Mesenchymal stem cell (in vitro differentiated cells and primary cell): ENCODE data around the gene LURAP1L.

Experiments used
- DNase-seq: peaks from one replicate; pipeline ENCODE4 v3.0.0-alpha.2; 2013
- H2AFZ ChIP-seq: one replicate; pipeline ENCODE4 v1.6.1; 2013; ENCODE audit warnings: low read depth, mild to moderate bottlenecking, control low read depth, inconsistent platforms, low read length, moderate library complexity
- H2AK5ac ChIP-seq: 2 replicates; pipeline ENCODE4 v1.6.1; 2013; ENCODE audit warnings: low read length, moderate library complexity, mild to moderate bottlenecking, inconsistent platforms; ENCODE audit not compliant: severe bottlenecking
- H2BK120ac ChIP-seq: one replicate; pipeline ENCODE4 v1.6.1; 2013; ENCODE audit warnings: low read depth, mild to moderate bottlenecking, inconsistent platforms, low read length, moderate library complexity
- H2BK12ac ChIP-seq, 2 experiments: one replicate each; pipeline ENCODE4 v1.6.1; 2013; ENCODE audit warnings: inconsistent platforms in 2 of 2, low read length in 2 of 2, mild to moderate bottlenecking in 2 of 2, moderate library complexity in 2 of 2, control low read depth in 1 of 2
- H2BK15ac ChIP-seq: one replicate; pipeline ENCODE4 v1.6.1; 2013; ENCODE audit warnings: mild to moderate bottlenecking, low read depth, inconsistent platforms; ENCODE audit not compliant: poor library complexity, severe bottlenecking
- H2BK5ac ChIP-seq: 2 replicates; pipeline ENCODE4 v1.6.1; 2013; ENCODE audit warnings: low read depth, mild to moderate bottlenecking, low read length, control low read depth, inconsistent platforms; ENCODE audit not compliant: poor library complexity, severe bottlenecking
- H3K14ac ChIP-seq, 2 experiments: one replicate each; pipeline ENCODE4 v1.6.1; 2013; ENCODE audit warnings: inconsistent platforms in 2 of 2, low read length in 2 of 2, control low read depth in 1 of 2, mild to moderate bottlenecking in 1 of 2, moderate library complexity in 1 of 2
- H3K18ac ChIP-seq, 2 experiments: one replicate each; pipeline ENCODE4 v1.6.1; 2013; ENCODE audit warnings: inconsistent platforms in 2 of 2, low read length in 2 of 2, control low read depth in 1 of 2, low read depth in 1 of 2, mild to moderate bottlenecking in 1 of 2
- H3K23ac ChIP-seq, 2 experiments: one replicate each; pipeline ENCODE4 v1.6.1; 2013; ENCODE audit warnings: inconsistent platforms in 2 of 2, low read length in 2 of 2, mild to moderate bottlenecking in 2 of 2, moderate library complexity in 2 of 2, control low read depth in 1 of 2
- H3K27ac ChIP-seq: 2 replicates; pipeline ENCODE4 v1.5.1; 2013; ENCODE audit warnings: mild to moderate bottlenecking, moderate library complexity, low read length, control low read depth, inconsistent platforms; ENCODE audit not compliant: poor library complexity, severe bottlenecking
- H3K27me3 ChIP-seq, 2 experiments: 2 replicates each; pipeline versions ENCODE4 v1.6.1 to v1.7.0; 2013; ENCODE audit warnings: low read length in 2 of 2, mild to moderate bottlenecking in 2 of 2, moderate library complexity in 2 of 2, control low read depth in 1 of 2, inconsistent platforms in 1 of 2; ENCODE audit not compliant: control insufficient read depth in 1 of 2, insufficient read depth in 1 of 2
- H3K36me3 ChIP-seq, 2 experiments: 2 replicates each; pipeline versions ENCODE4 v1.6.1 to v1.7.0; 2013; ENCODE audit warnings: low read length in 2 of 2, control low read depth in 1 of 2, inconsistent platforms in 1 of 2, low read depth in 1 of 2, mild to moderate bottlenecking in 1 of 2; ENCODE audit not compliant: insufficient read depth in 2 of 2, control insufficient read depth in 1 of 2
- H3K4ac ChIP-seq, 2 experiments: one replicate each; pipeline ENCODE4 v1.6.1; 2013; ENCODE audit warnings: inconsistent platforms in 2 of 2, low read length in 2 of 2, mild to moderate bottlenecking in 2 of 2, moderate library complexity in 2 of 2, control low read depth in 1 of 2, low read depth in 1 of 2
- H3K4me1 ChIP-seq: 2 replicates; pipeline ENCODE4 v1.6.1; 2013; ENCODE audit warnings: low read depth, low read length, control low read depth; ENCODE audit not compliant: control insufficient read depth, insufficient read depth
- H3K4me2 ChIP-seq: 2 replicates; pipeline ENCODE4 v1.6.1; 2013; ENCODE audit warnings: low read length, mild to moderate bottlenecking, inconsistent platforms; ENCODE audit not compliant: poor library complexity, severe bottlenecking
- H3K4me3 ChIP-seq, 2 experiments: 2 replicates each; pipeline versions ENCODE4 v1.5.1 to v1.7.0; 2013; ENCODE audit warnings: low read length in 2 of 2, mild to moderate bottlenecking in 2 of 2, control low read depth in 1 of 2, low read depth in 1 of 2; ENCODE audit not compliant: insufficient read depth in 1 of 2
- H3K79me1 ChIP-seq: replicated peaks from 2 replicates; pipeline ENCODE4 v1.6.1; 2013; ENCODE audit warnings: mild to moderate bottlenecking, control low read depth, low read length, inconsistent platforms; ENCODE audit not compliant: poor library complexity, severe bottlenecking
- H3K9ac ChIP-seq: 2 replicates; pipeline ENCODE4 v1.7.0; 2013; ENCODE audit warnings: mild to moderate bottlenecking, low read length, moderate library complexity
- H3K9me3 ChIP-seq: 2 replicates; pipeline ENCODE4 v1.7.0; 2013; ENCODE audit warnings: mild to moderate bottlenecking, low read length; ENCODE audit not compliant: control insufficient read depth
- H4K8ac ChIP-seq: one replicate; pipeline ENCODE4 v1.6.1; 2013; ENCODE audit warnings: inconsistent platforms, mild to moderate bottlenecking, low read length, moderate library complexity
- H4K91ac ChIP-seq: one replicate; pipeline ENCODE4 v1.6.1; 2013; ENCODE audit warnings: mild to moderate bottlenecking, low read length, inconsistent platforms
- WGBS: methylation state at CpG from one replicate; pipeline ENCODE4 v1.1.7; 2013; ENCODE audit warnings: mixed read lengths; 5-methylcytosine and 5-hydroxymethylcytosine counted together

Gene LURAP1L

DNA sequence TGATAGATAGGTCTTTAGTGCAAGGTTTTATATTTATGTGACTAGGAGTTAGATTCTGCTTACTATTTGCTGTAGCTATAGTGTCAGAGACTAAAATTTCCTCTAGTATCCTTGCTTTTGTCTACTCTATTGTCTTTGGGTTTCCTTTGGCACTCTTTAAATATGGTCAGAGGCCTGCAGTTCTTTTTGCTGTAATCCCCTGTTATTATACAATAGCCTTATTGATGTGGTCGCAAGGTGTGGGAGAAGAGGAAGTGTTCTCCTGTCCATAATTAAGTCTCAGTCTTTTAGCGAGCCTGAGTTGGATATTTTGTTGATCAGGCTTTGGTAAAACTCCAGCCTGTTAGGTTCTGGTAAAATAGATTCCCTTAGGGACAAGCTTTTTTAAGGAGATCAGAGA, 34.9 kb downstream of the LURAP1L start:
- no peak overlapping the region for H3K18ac ChIP-seq
- peaks cover 0 to 12% of the 10 kb centered on the region in 2 experiments for H3K36me3 ChIP-seq
- H3K4me1 ChIP-seq, result no peaks in the 10 kb centered on the region
- H2AK5ac ChIP-seq, result no peak overlapping the region
- H3K4me2 ChIP-seq, result no peak overlapping the region
- no peak overlapping the region for H3K4ac ChIP-seq
- 94% methylated on average over 2 of the region's 2 CpGs for WGBS
- H2BK15ac ChIP-seq, result no peak overlapping the region
- no peak overlapping the region for H3K27ac ChIP-seq
- H2BK5ac ChIP-seq, result no peak overlapping the region
- H3K9ac ChIP-seq, result peak overlapping the region; percentile 42
- no peaks in the 10 kb centered on the region for H3K27me3 ChIP-seq
- no peak overlapping the region for H3K4me3 ChIP-seq
- H4K91ac ChIP-seq, result no peak overlapping the region
- H3K79me1 ChIP-seq, result peaks cover 3% of the 10 kb centered on the region
- no peak overlapping the region for H2BK12ac ChIP-seq
- no peak overlapping the region for H3K23ac ChIP-seq
- no peak for DNase-seq
- H3K9me3 ChIP-seq, result no peaks in the 10 kb centered on the region
- H2AFZ ChIP-seq, result no peak overlapping the region
- H2BK120ac ChIP-seq, result no peak overlapping the region
- H4K8ac ChIP-seq, result no peak overlapping the region
- no peak overlapping the region for H3K14ac ChIP-seq

DNA sequence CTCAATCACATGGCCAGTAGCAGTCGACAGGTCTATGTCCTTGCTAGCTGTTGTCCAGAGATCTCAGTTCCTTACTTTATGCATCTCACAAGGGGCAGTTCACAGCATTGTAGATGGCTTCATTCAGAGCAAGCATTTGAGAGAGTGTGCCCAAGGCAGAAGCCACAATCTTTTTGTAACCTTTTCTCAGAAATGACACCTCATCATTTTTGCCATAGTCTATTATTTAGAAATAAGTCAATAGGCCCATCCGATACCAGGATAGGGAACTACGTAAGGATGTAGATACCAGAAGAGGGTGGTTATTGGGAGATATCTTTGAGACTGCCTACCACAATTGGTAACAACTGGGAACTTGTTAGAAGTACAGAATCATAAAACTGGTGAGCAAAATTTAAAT, 37.1 kb downstream of the LURAP1L start:
- H4K91ac ChIP-seq, result peak overlapping the region; percentile 6
- H3K18ac ChIP-seq, result peak overlapping the region; percentile 52 to 88
- H3K9ac ChIP-seq, result no peak overlapping the region
- no peak overlapping the region for H3K27ac ChIP-seq
- peaks cover 3% of the 10 kb centered on the region for H3K79me1 ChIP-seq
- WGBS, result 93% methylated on average over 3 of the region's 3 CpGs
- peak overlapping the region; percentile 89 for H4K8ac ChIP-seq
- H2AFZ ChIP-seq, result no peak overlapping the region
- H3K36me3 ChIP-seq, result peaks cover 0 to 12% of the 10 kb centered on the region in 2 experiments
- DNase-seq, result no peak
- peak overlapping the region in 1 of 2 experiments; percentile 57 for H2BK12ac ChIP-seq
- no peak overlapping the region for H3K4me2 ChIP-seq
- no peak overlapping the region for H3K4me3 ChIP-seq
- H3K23ac ChIP-seq, result no peak overlapping the region
- peak overlapping the region in 1 of 2 experiments; percentile 62 for H3K4ac ChIP-seq
- H2BK120ac ChIP-seq, result peak overlapping the region; percentile 21
- H3K4me1 ChIP-seq, result no peaks in the 10 kb centered on the region
- H3K9me3 ChIP-seq, result no peaks in the 10 kb centered on the region
- no peak overlapping the region for H2BK5ac ChIP-seq
- H2BK15ac ChIP-seq, result no peak overlapping the region
- peak overlapping the region in 1 of 2 experiments; percentile 2 for H3K14ac ChIP-seq
- H3K27me3 ChIP-seq, result no peaks in the 10 kb centered on the region
- peak overlapping the region; percentile 69 for H2AK5ac ChIP-seq

DNA sequence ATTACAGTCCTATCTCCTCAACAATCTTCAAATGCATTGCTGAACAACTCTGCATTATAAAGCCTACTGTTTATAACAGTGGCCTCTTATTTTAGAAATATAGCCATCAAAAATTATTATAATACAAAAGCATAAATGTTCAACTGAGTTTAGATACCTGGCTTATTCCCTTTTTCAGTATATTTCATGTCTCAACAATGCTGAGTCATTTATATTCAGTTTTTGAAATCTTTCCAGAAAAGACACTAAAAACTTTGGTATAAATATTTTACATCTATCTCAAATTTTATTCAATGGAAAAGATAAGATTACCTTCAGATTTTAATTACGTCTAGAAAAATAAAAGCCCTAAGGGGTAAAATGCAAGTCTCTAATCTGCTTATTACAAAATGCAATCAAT, 37.9 kb downstream of the LURAP1L start:
- H3K36me3 ChIP-seq, result peaks cover 0 to 8% of the 10 kb centered on the region in 2 experiments
- no peak overlapping the region for H4K91ac ChIP-seq
- H2BK12ac ChIP-seq, result no peak overlapping the region
- no peak overlapping the region for H4K8ac ChIP-seq
- H2AK5ac ChIP-seq, result no peak overlapping the region
- H2BK120ac ChIP-seq, result no peak overlapping the region
- H3K27ac ChIP-seq, result peak overlapping the region; percentile 41
- no peak overlapping the region for H2BK15ac ChIP-seq
- no peak overlapping the region for H3K23ac ChIP-seq
- H2AFZ ChIP-seq, result no peak overlapping the region
- H3K9me3 ChIP-seq, result no peaks in the 10 kb centered on the region
- no peak overlapping the region for H3K4me3 ChIP-seq
- H3K27me3 ChIP-seq, result no peaks in the 10 kb centered on the region
- no peak overlapping the region for H3K4ac ChIP-seq
- peaks cover 1% of the 10 kb centered on the region for H3K4me1 ChIP-seq
- H3K79me1 ChIP-seq, result peaks cover 3% of the 10 kb centered on the region
- H3K14ac ChIP-seq, result no peak overlapping the region
- no peak overlapping the region for H3K4me2 ChIP-seq
- H2BK5ac ChIP-seq, result no peak overlapping the region
- WGBS, result no CpG with 5 or more reads among the region's 1 CpG
- no peak for DNase-seq
- H3K9ac ChIP-seq, result peak overlapping the region; percentile 89
- no peak overlapping the region for H3K18ac ChIP-seq

DNA sequence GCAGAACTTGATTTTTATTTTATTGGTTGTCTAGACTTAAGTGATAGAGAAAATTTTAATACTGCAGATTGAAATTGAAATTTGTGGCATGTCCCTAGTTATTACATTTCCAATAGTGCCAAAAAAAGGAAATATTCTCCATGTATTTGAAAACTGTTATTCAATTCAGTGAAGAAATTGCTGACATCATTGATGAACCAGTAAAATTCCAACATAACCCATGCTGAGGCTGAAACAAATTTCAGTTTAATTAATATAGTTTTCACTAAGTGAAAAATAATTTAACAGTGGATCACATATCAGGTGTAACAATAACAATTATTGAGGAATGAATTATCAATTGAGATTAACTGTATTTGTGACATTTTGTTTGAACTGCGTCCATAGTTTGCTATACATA, 38.7 kb downstream of the LURAP1L start:
- DNase-seq, result no peak
- Histone ChIP-seq H3K14ac (no peak overlapping the region), H3K27me3 (no peaks in the 10 kb centered on the region), H4K91ac (no peak overlapping the region), H3K4me1 (peaks cover 2% of the 10 kb centered on the region), H3K4ac (no peak overlapping the region), H3K79me1 (peaks cover 4% of the 10 kb centered on the region), H2BK5ac (no peak overlapping the region), H3K4me3 (peak overlapping the region in 1 of 2 experiments; percentile 51), H2BK120ac (no peak overlapping the region), H3K4me2 (no peak overlapping the region), H2AK5ac (no peak overlapping the region), H2BK12ac (no peak overlapping the region), H3K9me3 (no peaks in the 10 kb centered on the region), H3K9ac (peak overlapping the region; percentile 89), H3K18ac (no peak overlapping the region), H3K23ac (no peak overlapping the region), H3K27ac (no peak overlapping the region), H4K8ac (no peak overlapping the region), H3K36me3 (peaks cover 0 to 5% of the 10 kb centered on the region in 2 experiments), H2AFZ (no peak overlapping the region), H2BK15ac (no peak overlapping the region)
- no CpG with 5 or more reads among the region's 1 CpG for WGBS
